ENCODE measurements around the gene NCDN.
"Not testable (repeated sequence)": the region's sequence is repeated elsewhere in the genome, so short reads cannot be mapped to it uniquely, and the experiment has no call there.

DNA sequence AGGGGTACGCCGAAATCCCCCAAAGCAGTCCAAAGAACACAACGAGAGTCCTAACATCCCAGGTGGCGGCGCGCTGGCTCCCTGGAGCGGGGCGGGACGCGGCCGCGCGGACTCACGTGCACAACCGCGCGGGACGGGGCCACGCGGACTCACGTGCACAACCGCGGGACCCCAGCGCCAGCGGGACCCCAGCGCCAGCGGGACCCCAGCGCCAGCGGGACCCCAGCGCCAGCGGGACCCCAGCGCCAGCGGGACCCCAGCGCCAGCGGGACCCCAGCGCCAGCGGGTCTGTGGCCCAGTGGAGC lies 19.1 kb downstream of the NCDN start:
- TF ChIP-seq, protein P1, sequence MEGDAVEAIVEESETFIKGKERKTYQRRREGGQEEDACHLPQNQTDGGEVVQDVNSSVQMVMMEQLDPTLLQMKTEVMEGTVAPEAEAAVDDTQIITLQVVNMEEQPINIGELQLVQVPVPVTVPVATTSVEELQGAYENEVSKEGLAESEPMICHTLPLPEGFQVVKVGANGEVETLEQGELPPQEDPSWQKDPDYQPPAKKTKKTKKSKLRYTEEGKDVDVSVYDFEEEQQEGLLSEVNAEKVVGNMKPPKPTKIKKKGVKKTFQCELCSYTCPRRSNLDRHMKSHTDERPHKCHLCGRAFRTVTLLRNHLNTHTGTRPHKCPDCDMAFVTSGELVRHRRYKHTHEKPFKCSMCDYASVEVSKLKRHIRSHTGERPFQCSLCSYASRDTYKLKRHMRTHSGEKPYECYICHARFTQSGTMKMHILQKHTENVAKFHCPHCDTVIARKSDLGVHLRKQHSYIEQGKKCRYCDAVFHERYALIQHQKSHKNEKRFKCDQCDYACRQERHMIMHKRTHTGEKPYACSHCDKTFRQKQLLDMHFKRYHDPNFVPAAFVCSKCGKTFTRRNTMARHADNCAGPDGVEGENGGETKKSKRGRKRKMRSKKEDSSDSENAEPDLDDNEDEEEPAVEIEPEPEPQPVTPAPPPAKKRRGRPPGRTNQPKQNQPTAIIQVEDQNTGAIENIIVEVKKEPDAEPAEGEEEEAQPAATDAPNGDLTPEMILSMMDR (conservative IDR thresholded peaks at IDR 0.05): not testable (repeated sequence)
- TF ChIP-seq ZFX (IDR thresholded peaks at IDR 0.05): not testable (repeated sequence)

Data from C4-2B (cell line).